Upper lobe of left lung (tissue), 4 donors: Measurements from ENCODE around the gene CFTR.

Source experiments
- CTCF ChIP-seq, 6 experiments: fragments of 450-650 bp in 4 of 6; fragments of 200-600 bp in 2 of 6; sonication (generic) in 2 of 6; IDR thresholded peaks; one replicate each; pipeline ENCODE4 v1.5.1; 2016 to 2019; ENCODE audit warnings: antibody characterized with exemption in 6 of 6
- POLR2A ChIP-seq, 4 donors: fragments of 450-650 bp; IDR thresholded peaks; one replicate each; pipeline ENCODE4 v1.5.1; 2016 to 2017; ENCODE audit warnings: antibody characterized with exemption in 4 of 4, mild to moderate bottlenecking in 2 of 4

GRCh38 chr7:117588352-117588794 is 108.5 kb downstream of the CFTR start:
- no peak for TF ChIP-seq POLR2A (IDR thresholded peaks at IDR 0.05)
- TF ChIP-seq CTCF (IDR thresholded peaks at IDR 0.05) = no peak
